HG03558 (cell line): ENCODE measurements around the gene PIP4K2A.

Source experiments
- ATAC-seq: cut with Tn5 transposase; IDR thresholded peaks from one replicate; pipeline ENCODE4 v1.9.1; 2021; ENCODE audit warnings: moderate number of reproducible peaks; ENCODE audit not compliant: unreplicated experiment; ENCODE audit errors: extremely low read depth

PIP4K2A gene

GRCh38 chr10:22646388-22646853 lies 68.0 kb downstream of the PIP4K2A start:
- ATAC-seq, result peak; percentile 54

GRCh38 chr10:22644222-22644621 lies 70.2 kb downstream of the PIP4K2A start:
- no peak for ATAC-seq

- ATAC-seq, result no peak
Measured at GRCh38 chr10:22643775-22644174, 70.6 kb downstream of the PIP4K2A start.

DNA sequence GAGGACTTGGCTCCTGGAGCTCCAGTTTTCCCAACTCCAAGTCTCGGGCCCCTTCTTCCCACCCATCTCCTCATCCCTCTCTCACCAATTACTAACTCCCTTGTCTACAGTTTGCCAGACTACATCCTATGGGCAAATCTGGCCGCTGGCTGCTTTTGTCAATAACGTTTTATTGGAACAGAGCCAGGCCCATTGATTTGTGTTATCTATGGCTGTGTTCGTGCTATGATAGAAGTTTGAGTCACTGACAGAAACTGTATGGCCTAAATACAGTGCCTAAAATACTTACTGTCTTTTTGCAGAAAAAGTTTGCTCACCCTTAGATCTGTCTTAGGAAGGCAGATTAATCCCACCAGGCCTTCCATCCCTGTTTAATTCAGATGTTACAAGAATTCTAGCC lies 71.3 kb downstream of the PIP4K2A start:
- no peak for ATAC-seq

GRCh38 chr10:22641743-22642142 lies 72.6 kb downstream of the PIP4K2A start:
- ATAC-seq, result no peak

DNA sequence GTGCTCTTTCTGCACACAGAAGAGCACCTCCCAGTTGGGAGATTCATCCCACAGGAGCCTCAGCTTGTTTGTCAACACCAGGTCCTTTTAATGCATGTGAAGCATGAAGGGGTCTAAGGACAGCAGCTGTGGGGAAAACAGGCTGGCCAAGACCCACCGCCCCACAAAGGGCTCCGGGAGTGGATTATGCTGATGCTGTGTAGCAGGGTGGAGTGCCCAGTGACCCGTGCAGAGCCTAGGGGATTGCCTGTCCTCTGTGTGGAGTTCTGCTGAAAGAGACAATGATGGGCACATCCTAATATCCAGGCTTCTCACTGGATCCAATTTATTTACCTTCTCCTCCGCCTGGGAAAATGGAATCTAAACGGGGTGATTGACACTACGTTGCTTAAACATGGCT lies 74.0 kb downstream of the PIP4K2A start:
- no peak for ATAC-seq

DNA sequence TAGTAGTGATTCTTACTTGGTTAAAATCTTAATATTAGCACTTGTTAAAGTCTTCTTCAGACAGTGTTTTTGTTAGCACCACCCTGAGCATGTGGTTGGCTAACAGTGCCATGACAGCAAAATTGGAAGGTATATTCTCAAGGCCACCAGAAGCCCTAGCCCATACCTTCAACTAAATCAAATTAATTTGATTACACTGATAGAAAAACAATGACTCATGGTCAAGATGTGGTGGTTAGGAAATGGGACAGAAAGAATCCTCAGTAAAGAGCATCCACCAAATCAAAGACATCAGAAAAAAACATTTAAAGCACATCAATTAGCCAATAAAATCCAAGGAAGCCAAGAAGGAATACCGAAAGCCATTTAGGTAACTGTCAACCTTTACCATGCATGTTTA lies 75.5 kb downstream of the PIP4K2A start:
- no peak for ATAC-seq

GRCh38 chr10:22637491-22637890 lies 76.9 kb downstream of the PIP4K2A start:
- no peak for ATAC-seq

- no peak for ATAC-seq
Measured at GRCh38 chr10:22635650-22636049, 78.7 kb downstream of the PIP4K2A start.

GRCh38 chr10:22634606-22635459 lies 79.5 kb downstream of the PIP4K2A start:
- ATAC-seq, result no peak

DNA sequence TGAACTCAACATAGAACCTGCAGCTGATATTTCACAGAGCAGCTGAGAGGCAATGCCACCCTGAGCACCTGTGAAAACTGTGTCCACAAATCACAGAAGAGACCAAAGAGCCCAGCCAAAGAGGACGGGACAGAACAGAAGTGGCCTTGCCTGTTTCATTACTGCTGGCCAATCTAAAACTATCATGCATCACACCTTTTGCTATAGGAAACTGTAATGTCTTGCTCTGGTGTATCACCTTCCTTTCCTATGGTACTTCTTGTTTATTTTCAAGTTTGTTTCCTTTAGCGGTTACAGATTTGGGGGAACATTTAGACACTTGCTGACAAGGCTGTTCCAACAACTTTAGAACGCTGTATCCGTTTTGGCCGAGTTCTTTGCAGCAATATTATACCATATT lies 80.3 kb downstream of the PIP4K2A start:
- no peak for ATAC-seq

- ATAC-seq, result no peak
Measured at GRCh38 chr10:22633528-22633927, 80.8 kb downstream of the PIP4K2A start.

- ATAC-seq, result no peak
Measured at GRCh38 chr10:22633106-22633505, 81.3 kb downstream of the PIP4K2A start.

- ATAC-seq, result no peak
Measured at GRCh38 chr10:22631646-22632278, 82.6 kb downstream of the PIP4K2A start.

DNA sequence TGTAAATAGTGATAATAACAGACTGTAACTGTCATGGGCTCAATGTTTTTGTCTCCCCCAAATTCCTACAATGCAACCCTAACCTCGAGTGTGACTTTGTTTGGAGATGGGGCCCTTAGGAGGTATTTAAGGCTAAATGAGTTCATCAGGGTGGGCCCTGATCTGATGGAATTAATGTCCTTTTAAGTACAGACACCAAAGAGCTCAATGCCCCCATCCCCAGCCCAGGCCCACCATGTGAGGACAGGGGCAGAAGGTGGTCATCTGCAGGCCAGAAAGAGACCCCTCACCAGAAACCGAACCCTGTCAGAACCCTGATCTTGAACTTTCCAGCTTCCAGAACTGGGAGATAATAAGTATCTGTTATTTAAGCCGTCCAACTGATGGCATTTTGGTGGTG lies 83.2 kb downstream of the PIP4K2A start:
- no peak for ATAC-seq

- peak; percentile 71 for ATAC-seq
Measured at GRCh38 chr10:22630234-22631174, 83.9 kb downstream of the PIP4K2A start.

DNA sequence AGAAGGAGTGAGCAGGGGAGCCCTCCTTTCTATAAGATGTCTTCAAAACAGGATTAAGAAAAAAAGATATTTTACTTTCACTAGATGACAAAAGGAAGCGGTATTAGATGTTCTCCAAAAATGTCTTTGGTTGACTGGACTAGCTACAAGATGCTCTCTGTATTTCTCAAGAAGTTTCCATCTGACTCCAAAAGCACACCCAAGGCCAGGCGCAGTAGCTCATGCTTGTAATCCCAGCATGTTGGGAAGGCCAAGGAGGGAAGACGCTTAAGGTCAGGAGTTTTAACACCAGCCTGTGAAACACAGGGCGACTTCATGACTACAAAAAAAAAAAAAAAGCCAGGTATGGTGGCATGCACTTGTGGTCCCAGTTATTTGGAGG lies 84.5 kb downstream of the PIP4K2A start:
- ATAC-seq, result peak; percentile 20

DNA sequence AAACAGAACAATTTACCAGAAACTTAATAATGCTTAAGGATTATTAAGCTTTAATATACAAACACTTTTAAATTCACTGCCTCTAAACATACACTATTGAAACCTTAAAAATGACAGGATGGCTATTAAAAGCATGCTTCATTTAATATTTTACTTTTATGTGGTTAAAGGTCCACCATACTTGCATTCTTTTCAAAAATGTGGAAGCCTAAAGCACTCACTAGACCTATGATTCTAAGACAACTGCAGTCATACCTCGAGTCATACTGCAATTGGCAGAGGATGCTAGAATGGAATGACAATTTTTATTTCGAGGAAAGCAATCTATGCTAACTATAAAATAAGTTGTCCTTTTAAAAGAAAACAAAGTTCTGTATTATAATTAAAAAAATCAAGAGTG lies 85.3 kb downstream of the PIP4K2A start:
- ATAC-seq, result no peak

- ATAC-seq, result no peak
Measured at GRCh38 chr10:22628309-22628708, 86.1 kb downstream of the PIP4K2A start.

- no peak for ATAC-seq
Measured at GRCh38 chr10:22626784-22627183, 87.6 kb downstream of the PIP4K2A start.
